Endothelial cell of umbilical vein (primary cell): Measurements from ENCODE around the gene OMA1. TPM values are rescaled to one million over a fixed set of nuclear protein-coding genes. Genes with fewer than 3 reads are reported as not detected.

Experiments
- BruUV-seq: library from RNA; stranded (reverse); fragments of 400-500 nt; replicated peaks from 2 replicates; lab custom pipeline; 2021; lab: Mats Ljungman, UMichigan
- CTCF ChIA-PET: fragments of 300-600, 350-600 bp; sonication (Branson Sonifier 250); formaldehyde crosslinking; loops from one replicate; lab custom pipeline; 2021; ENCODE audit warnings: antibody characterized with exemption, inconsistent platforms; lab: Charles Lee
- POLR2A ChIA-PET: fragments of 300-600, 350-600 bp; sonication (Branson Sonifier 250); formaldehyde crosslinking; loops from one replicate; lab custom pipeline; 2021; ENCODE audit warnings: antibody characterized with exemption, inconsistent platforms; lab: Charles Lee
- DNase-seq: peaks from one replicate; pipeline ENCODE4 v3.0.0-alpha.2; 2011; ENCODE audit warnings: low read depth, low spot score
- FAIRE-seq: peaks from 2 replicates; lab custom pipeline; 2011; peaks lifted over from hg19 to GRCh38; lab: Jason Lieb, UNC
- H2AFZ ChIP-seq: 2 replicates; pipeline ENCODE4 v1.6.0; 2012; ENCODE audit warnings: low read depth, low read length, control low read depth, inconsistent platforms
- H3K27ac ChIP-seq: 2 replicates; pipeline ENCODE4 v1.5.1; 2011; ENCODE audit warnings: low read depth, mild to moderate bottlenecking, control low read depth, low read length, moderate library complexity; ENCODE audit not compliant: insufficient read depth
- H3K27me3 ChIP-seq, 2 experiments: 2 replicates each; pipeline versions ENCODE4 v1.6.0 to v1.6.1; 2011; ENCODE audit warnings: low read length in 2 of 2, mixed read lengths in 1 of 2; ENCODE audit not compliant: control insufficient read depth in 2 of 2, insufficient read depth in 2 of 2
- H3K36me3 ChIP-seq, 2 experiments: 2 replicates in 1 of 2; 3 replicates in 1 of 2; pipeline ENCODE4 v1.5.1; 2011; ENCODE audit warnings: low read length in 2 of 2, mild to moderate bottlenecking in 1 of 2, moderate library complexity in 1 of 2; ENCODE audit not compliant: control insufficient read depth in 2 of 2, insufficient read depth in 2 of 2; ENCODE audit errors: extremely low read depth in 1 of 2
- H3K4me1 ChIP-seq: 3 replicates; pipeline ENCODE4 v1.5.1; 2011; ENCODE audit warnings: mild to moderate bottlenecking, low read length; ENCODE audit not compliant: control insufficient read depth, insufficient read depth; ENCODE audit errors: extremely low read depth
- H3K4me2 ChIP-seq: 2 replicates; pipeline ENCODE4 v1.6.1; 2011; ENCODE audit warnings: low read length, control low read depth, mixed read lengths; ENCODE audit not compliant: insufficient read depth
- H3K4me3 ChIP-seq, 3 experiments: fragments of 200-600 bp in 1 of 3; sonication (generic), shearing (Covaris generic) in 1 of 3; replicated peaks in 1 of 3; 2 replicates each; pipeline ENCODE4 v1.5.1; 2011 to 2016; ENCODE audit warnings: control low read depth in 3 of 3, low read length in 3 of 3, mild to moderate bottlenecking in 2 of 3, inconsistent platforms in 1 of 3, low read depth in 1 of 3, moderate library complexity in 1 of 3; ENCODE audit not compliant: insufficient read depth in 1 of 3
- H3K79me2 ChIP-seq: 2 replicates; pipeline ENCODE4 v1.6.0; 2012; ENCODE audit warnings: low read length, inconsistent platforms; ENCODE audit not compliant: control insufficient read depth, insufficient read depth
- H3K9ac ChIP-seq: replicated peaks from 2 replicates; pipeline ENCODE3; 2011; ENCODE audit warnings: low read length, control low read depth; ENCODE audit not compliant: insufficient read depth; ENCODE audit errors: extremely low read depth
- H3K9me1 ChIP-seq: replicated peaks from 3 replicates; pipeline ENCODE4 v1.6.0; 2011; ENCODE audit warnings: mild to moderate bottlenecking, low read length; ENCODE audit not compliant: control insufficient read depth, insufficient read depth; ENCODE audit errors: extremely low read depth
- H3K9me3 ChIP-seq: replicated peaks from 2 replicates; pipeline ENCODE4 v1.5.1; 2012; ENCODE audit warnings: low read length, inconsistent platforms; ENCODE audit not compliant: control insufficient read depth, insufficient read depth
- H4K20me1 ChIP-seq: replicated peaks from 2 replicates; pipeline ENCODE3; 2011; ENCODE audit warnings: mild to moderate bottlenecking, low read length; ENCODE audit not compliant: control insufficient read depth, insufficient read depth; ENCODE audit errors: extremely low read depth
- EZH2 ChIP-seq: IDR thresholded peaks from 2 replicates; pipeline ENCODE4 v1.6.1; 2012; ENCODE audit warnings: borderline replicate concordance, low read depth, mild to moderate bottlenecking, moderate library complexity, low read length, inconsistent platforms; ENCODE audit not compliant: severe bottlenecking
- FOS ChIP-seq: IDR thresholded peaks from 2 replicates; pipeline ENCODE4 v1.6.1; 2011; ENCODE audit warnings: mild to moderate bottlenecking, low read length, moderate library complexity, borderline replicate concordance; ENCODE audit not compliant: insufficient read depth
- GATA2 ChIP-seq: IDR thresholded peaks from 2 replicates; pipeline ENCODE4 v1.7.0; 2011; ENCODE audit warnings: low read depth, mild to moderate bottlenecking, moderate library complexity, mixed read lengths, low read length; ENCODE audit not compliant: insufficient read length, insufficient read depth
- JUN ChIP-seq: IDR thresholded peaks from 2 replicates; pipeline ENCODE4 v1.6.1; 2011; ENCODE audit warnings: borderline replicate concordance, low read depth; ENCODE audit not compliant: insufficient read length, insufficient read depth
- MAX ChIP-seq: IDR thresholded peaks from 2 replicates; pipeline ENCODE4 v1.6.1; 2011; ENCODE audit not compliant: insufficient read depth, insufficient read length
- MYC ChIP-seq: IDR thresholded peaks from one replicate; pipeline ENCODE4 v1.6.1; 2011; ENCODE audit warnings: mild to moderate bottlenecking, low read depth, low read length
- POLR2A ChIP-seq: IDR thresholded peaks from 2 replicates; pipeline ENCODE4 v1.6.1; 2012; ENCODE audit warnings: low read depth, mild to moderate bottlenecking, control low read depth, low read length
- POLR2AphosphoS5 ChIP-seq: IDR thresholded peaks from 2 replicates; pipeline ENCODE4 v1.6.1; 2012; ENCODE audit warnings: low read depth, mild to moderate bottlenecking, control low read depth, low read length, moderate library complexity; ENCODE audit not compliant: insufficient read depth
- dilution Hi-C: fragments of 300-500 bp; cut with MboI; formaldehyde crosslinking; loops from one replicate; pipeline ENCODE4 v1.15.0; 2019; ENCODE audit warnings: low sequenced_read_pairs; ENCODE audit not compliant: extremely low pct_ligation_motif_present
- intact Hi-C: fragments of 100-400 bp; cut with micrococcal nuclease; formaldehyde crosslinking; loops from one replicate; pipeline ENCODE4 v1.10.0; 2022
- polyA plus RNA-seq, 4 experiments: library from polyadenylated mRNA; depleted of rRNA in 3 of 4; stranded (reverse) in 3 of 4; unstranded in 1 of 4; fragments of >200 nt; gene quantifications; 2 replicates each; pipeline versions ENCODE4 v1.2.1 to v1.2.3, GENCODE V29; 2011 to 2012; ENCODE audit warnings: missing spikeins in 1 of 4
- total RNA-seq: library from RNA; stranded (reverse); gene quantifications from 2 replicates; pipeline ENCODE4 v1.2.3, GENCODE V29; 2021
- TF ChIP-seq, protein P1 (sequence below), 2 donors: IDR thresholded peaks; 1 replicate in 1 of 2; 2 replicates in 1 of 2; pipeline ENCODE4 v1.5.1; 2011; ENCODE audit warnings: low read length in 2 of 2, mild to moderate bottlenecking in 2 of 2, moderate library complexity in 2 of 2, control low read depth in 1 of 2, inconsistent platforms in 1 of 2, low read depth in 1 of 2; ENCODE audit not compliant: insufficient read depth in 1 of 2; ENCODE audit errors: extremely low read depth in 1 of 2

OMA1 gene
- total and polyA plus RNA-seq, 2 donors (not counting 3 experiments of a cell fraction or from before 2014, with no cell fraction given): 4.0 to 4.6 TPM

DNA sequence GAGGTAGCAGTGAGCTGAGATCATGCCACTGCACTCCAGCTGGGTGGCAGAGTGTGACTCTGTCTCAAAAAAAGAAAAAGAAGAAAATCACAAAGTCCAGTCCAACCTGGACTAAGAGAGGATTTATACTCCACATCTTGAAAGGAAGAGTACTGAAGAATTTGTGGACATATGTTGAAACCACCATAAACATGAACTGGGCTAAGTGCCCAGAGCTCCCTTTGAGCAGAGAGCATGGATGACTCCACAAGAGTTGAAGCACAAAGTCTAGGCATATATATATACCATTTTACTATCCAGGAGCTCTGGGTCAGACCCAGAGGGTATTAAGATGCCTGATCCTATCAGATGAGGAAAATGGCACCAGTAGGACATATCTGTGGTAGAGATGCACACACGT is 86.6 kb downstream of the OMA1 start:
- POLR2A ChIA-PET: no interaction called here
- CTCF ChIA-PET: no interaction called here

DNA sequence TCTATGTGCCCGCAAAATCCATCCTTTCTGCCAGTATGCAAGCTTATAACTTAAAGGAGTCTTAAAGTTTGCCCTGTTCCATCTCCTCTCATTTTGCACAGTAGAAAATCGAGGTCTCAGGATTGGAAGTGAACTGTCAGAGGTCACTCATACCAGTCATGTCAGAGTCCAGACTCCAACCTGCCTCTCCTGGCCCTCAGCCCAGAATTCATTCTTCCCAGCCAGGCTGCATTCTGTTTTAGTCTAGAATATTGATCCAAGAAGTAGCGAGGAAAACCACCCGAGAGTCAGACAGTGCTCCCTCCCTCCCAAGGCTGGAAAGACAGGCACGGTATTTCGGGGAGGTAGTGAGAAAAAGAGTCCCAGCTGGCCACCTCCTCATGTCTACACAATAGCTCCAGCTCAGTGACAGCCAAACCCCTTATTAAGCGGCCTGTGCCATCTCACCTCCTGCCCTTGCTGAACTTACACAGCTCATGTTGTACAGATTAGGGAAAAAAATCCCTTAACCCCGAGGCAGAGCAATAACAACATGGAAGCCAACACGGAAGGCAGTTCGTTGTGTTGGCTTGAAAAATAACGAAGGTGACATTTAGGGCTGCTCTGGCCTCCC is 89.4 kb downstream of the OMA1 start:
- dilution Hi-C loops (no loop called here), intact Hi-C loops (no loop called here)
- Histone ChIP-seq H4K20me1 (no peaks in the 10 kb centered on the region), H3K4me1 (no peaks in the 10 kb centered on the region), H3K36me3 (no peaks in the 10 kb centered on the region), H3K27me3 (no peaks in the 10 kb centered on the region), H3K9me1 (no peaks in the 10 kb centered on the region), H3K9ac (no peak overlapping the region), H3K4me2 (no peak overlapping the region), H3K4me3 (no peak overlapping the region), H3K79me2 (no peaks in the 10 kb centered on the region), H3K27ac (no peak overlapping the region), H2AFZ (no peak overlapping the region), H3K9me3 (no peaks in the 10 kb centered on the region)
- no peak for TF ChIP-seq JUN
- TF ChIP-seq EZH2: no peak
- TF ChIP-seq, protein P1, sequence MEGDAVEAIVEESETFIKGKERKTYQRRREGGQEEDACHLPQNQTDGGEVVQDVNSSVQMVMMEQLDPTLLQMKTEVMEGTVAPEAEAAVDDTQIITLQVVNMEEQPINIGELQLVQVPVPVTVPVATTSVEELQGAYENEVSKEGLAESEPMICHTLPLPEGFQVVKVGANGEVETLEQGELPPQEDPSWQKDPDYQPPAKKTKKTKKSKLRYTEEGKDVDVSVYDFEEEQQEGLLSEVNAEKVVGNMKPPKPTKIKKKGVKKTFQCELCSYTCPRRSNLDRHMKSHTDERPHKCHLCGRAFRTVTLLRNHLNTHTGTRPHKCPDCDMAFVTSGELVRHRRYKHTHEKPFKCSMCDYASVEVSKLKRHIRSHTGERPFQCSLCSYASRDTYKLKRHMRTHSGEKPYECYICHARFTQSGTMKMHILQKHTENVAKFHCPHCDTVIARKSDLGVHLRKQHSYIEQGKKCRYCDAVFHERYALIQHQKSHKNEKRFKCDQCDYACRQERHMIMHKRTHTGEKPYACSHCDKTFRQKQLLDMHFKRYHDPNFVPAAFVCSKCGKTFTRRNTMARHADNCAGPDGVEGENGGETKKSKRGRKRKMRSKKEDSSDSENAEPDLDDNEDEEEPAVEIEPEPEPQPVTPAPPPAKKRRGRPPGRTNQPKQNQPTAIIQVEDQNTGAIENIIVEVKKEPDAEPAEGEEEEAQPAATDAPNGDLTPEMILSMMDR (IDR thresholded peaks at IDR 0.05; ENCODE audit: extremely low read depth in 1 of 2, insufficient read depth in 1 of 2, low read depth in 1 of 2, low read length in 2 of 2): no peak
- TF ChIP-seq MYC: no peak
- no peak for TF ChIP-seq POLR2AphosphoS5
- TF ChIP-seq FOS: no peak
- TF ChIP-seq MAX: no peak
- TF ChIP-seq GATA2: no peak
- TF ChIP-seq POLR2A: no peak
- FAIRE-seq (no peak), DNase-seq (no peak)
- ChIA-PET CTCF (no interaction called here), POLR2A (no interaction called here)
- BruUV-seq: no TSS peak

More for the DNA sequence above, 86.6 kb downstream of the OMA1 start:
- Histone ChIP-seq H3K4me1 (no peaks in the 10 kb centered on the region), H3K79me2 (no peaks in the 10 kb centered on the region), H3K27ac (no peak overlapping the region), H3K4me2 (no peak overlapping the region), H3K9me1 (no peaks in the 10 kb centered on the region), H3K27me3 (no peaks in the 10 kb centered on the region), H4K20me1 (no peaks in the 10 kb centered on the region), H2AFZ (no peak overlapping the region), H3K9ac (no peak overlapping the region), H3K36me3 (no peaks in the 10 kb centered on the region), H3K9me3 (no peaks in the 10 kb centered on the region), H3K4me3 (no peak overlapping the region)
- dilution Hi-C loops (no loop called here), intact Hi-C loops (no loop called here)
- no peak for FAIRE-seq
- TF ChIP-seq JUN (no peak), FOS (no peak), MYC (no peak)
- BruUV-seq: no TSS peak
- no peak for DNase-seq
